Measurements from ENCODE around the gene GAMT.
A peak's percentile ranks its signal among the peaks of the same experiment; 100 is the strongest.

The GAMT gene

GRCh38 chr19:1389033-1389940, 12.1 kb downstream of the GAMT start:
- Mint-ChIP-seq H3K27ac (peak overlapping the region in 1 of 2 donors; percentile 42), H3K4me3 (no peak overlapping the region), H3K4me1 (peaks cover 27% of the 10 kb centered on the region), H3K9me3 (no peaks in the 10 kb centered on the region), H3K27me3 (no peaks in the 10 kb centered on the region)
- ATAC-seq: no peak
- DNase-seq: no peak

- ATAC-seq (no peak), DNase-seq (no peak)
- peak overlapping the region in 1 of 2 donors; percentile 42 for H3K27ac Mint-ChIP-seq
- peaks cover 0 to under 1% of the 10 kb centered on the region in 2 donors for H3K9me3 Mint-ChIP-seq
- H3K4me3 Mint-ChIP-seq: no peak overlapping the region
- H3K4me1 Mint-ChIP-seq: peaks cover 30% of the 10 kb centered on the region
- H3K27me3 Mint-ChIP-seq: peaks cover under 1% of the 10 kb centered on the region
Measured at GRCh38 chr19:1388637-1389026, 12.7 kb downstream of the GAMT start.

- H3K27me3 Mint-ChIP-seq: peaks cover 7% of the 10 kb centered on the region
- peaks cover 37% of the 10 kb centered on the region for H3K4me1 Mint-ChIP-seq
- no peak for DNase-seq
- H3K4me3 Mint-ChIP-seq: no peak overlapping the region
- H3K9me3 Mint-ChIP-seq: peaks cover 0 to 7% of the 10 kb centered on the region in 2 donors
- no peak overlapping the region for H3K27ac Mint-ChIP-seq
- ATAC-seq: no peak
Measured at GRCh38 chr19:1387684-1388636, 13.4 kb downstream of the GAMT start.

DNA sequence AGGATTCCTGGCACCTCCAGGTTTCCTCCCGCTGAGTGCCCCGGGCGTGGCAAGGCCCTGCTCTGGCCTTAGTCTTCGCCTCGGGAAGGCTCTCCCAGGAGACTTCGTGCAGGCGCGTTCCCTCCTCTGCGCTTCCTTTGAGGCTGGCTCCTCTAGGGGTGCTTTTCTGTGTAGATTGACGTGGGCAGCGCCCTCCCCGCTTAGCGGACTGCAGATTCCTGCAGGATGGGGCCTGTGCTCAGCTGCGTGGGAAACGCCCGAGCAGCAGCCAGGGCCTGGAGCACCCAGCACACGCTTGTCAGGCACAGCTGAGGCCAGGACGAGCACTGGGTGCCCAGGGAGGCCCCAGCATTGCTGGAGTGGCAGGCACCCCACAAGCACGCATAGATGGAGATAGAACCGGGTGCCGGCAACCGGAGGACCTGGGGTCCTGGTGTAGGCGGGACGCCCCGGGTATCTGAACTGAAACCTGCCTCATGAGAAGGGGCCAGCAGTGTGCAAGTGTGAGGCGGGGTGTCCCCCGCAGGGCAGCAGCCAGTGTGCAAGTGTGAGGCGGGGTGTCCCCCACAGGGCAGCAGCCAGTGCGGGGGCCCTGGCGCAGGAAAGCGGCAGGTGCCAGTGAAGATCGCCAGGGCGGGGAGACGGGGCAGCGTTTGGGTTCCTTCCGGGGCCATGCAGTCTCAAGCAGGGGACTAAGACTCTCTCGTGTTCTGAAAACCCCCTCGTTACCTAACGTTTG, 14.2 kb downstream of the GAMT start:
- peak overlapping the region in 1 of 2 donors; percentile 27 for H3K27ac Mint-ChIP-seq
- H3K4me1 Mint-ChIP-seq: peaks cover 41% of the 10 kb centered on the region
- DNase-seq (no peak), ATAC-seq (no peak)
- H3K9me3 Mint-ChIP-seq: peaks cover 0 to 7% of the 10 kb centered on the region in 2 donors
- peaks cover 8% of the 10 kb centered on the region for H3K27me3 Mint-ChIP-seq
- no peak overlapping the region for H3K4me3 Mint-ChIP-seq

GRCh38 chr19:1385816-1386215, 15.5 kb downstream of the GAMT start:
- Mint-ChIP-seq H3K27me3 (peaks cover 8% of the 10 kb centered on the region), H3K27ac (peak overlapping the region in 1 of 2 donors; percentile 25), H3K4me1 (peaks cover 41% of the 10 kb centered on the region), H3K4me3 (peak overlapping the region in 1 of 2 donors; percentile 42), H3K9me3 (peaks cover 0 to 7% of the 10 kb centered on the region in 2 donors)
- DNase-seq (no peak), ATAC-seq (no peak)

GRCh38 chr19:1384478-1385110, 16.7 kb downstream of the GAMT start:
- ATAC-seq: no peak

GRCh38 chr19:1384085-1384462, 17.3 kb downstream of the GAMT start:
- DNase-seq (no peak), ATAC-seq (peak; percentile 19)
- peak overlapping the region; percentile 93 to 95 for H3K4me3 Mint-ChIP-seq
- peaks cover 41% of the 10 kb centered on the region for H3K4me1 Mint-ChIP-seq
- peaks cover 0 to 7% of the 10 kb centered on the region in 2 donors for H3K9me3 Mint-ChIP-seq
- H3K27me3 Mint-ChIP-seq: peaks cover 8% of the 10 kb centered on the region
- peak overlapping the region; percentile 74 to 80 for H3K27ac Mint-ChIP-seq

More at GRCh38 chr19:1384478-1385110, 16.7 kb downstream of the GAMT start:
- H3K27ac Mint-ChIP-seq: peak overlapping the region; percentile 74 to 80
- no peak for DNase-seq
- H3K4me1 Mint-ChIP-seq: peaks cover 41% of the 10 kb centered on the region
- peaks cover 0 to 7% of the 10 kb centered on the region in 2 donors for H3K9me3 Mint-ChIP-seq
- H3K27me3 Mint-ChIP-seq: peaks cover 8% of the 10 kb centered on the region
- peak overlapping the region; percentile 93 to 95 for H3K4me3 Mint-ChIP-seq

DNA sequence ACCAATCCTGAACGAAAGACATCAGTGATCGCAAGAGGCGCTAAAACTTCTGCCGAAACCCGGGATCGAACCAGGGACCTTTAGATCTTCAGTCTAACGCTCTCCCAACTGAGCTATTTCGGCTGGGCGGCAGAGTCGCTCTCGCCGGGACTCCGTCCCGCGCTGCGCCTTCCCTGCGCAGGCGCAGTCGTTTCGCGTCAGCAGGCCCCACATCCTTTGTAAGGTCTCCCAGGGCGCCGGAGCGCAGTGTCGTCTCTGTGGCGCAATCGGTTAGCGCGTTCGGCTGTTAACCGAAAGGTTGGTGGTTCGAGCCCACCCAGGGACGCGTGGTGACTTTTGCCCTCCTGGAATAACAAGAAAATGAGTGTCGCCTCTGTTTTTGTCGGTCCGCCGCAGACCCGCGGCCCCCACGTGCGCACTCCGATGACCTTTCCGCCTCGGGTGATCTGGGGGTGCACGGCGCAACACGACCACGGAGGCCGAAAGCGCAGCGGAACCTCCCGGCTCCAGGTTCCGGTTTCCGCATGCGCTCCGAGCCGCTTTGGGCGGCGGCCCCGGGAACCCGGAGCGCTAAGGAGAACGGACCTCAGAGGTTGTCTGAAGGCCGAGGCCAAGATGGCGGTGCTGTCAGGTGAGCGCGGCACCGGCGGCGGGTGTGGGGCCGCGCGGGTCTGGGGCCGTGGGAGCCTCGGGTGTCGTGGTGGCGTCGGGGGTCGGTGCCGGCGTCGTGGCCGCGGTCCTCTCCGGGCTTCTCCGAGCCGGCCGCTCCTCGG, 17.8 kb downstream of the GAMT start, which contains the start of gene NDUFS7:
NDUFS7 (plus strand) TSS at position 596 of the 773 bp plus-strand sequence; CDS start at position 616, 20 bp downstream.
- Mint-ChIP-seq H3K27ac (peak within 1 kb of the TSS; percentile 98 to 100), H3K9me3 (peaks cover 0 to 7% of the 10 kb centered on the region in 2 donors), H3K4me1 (peaks cover 41% of the 10 kb centered on the region), H3K4me3 (peak within 1 kb of the TSS; percentile 93 to 95), H3K27me3 (peaks cover 8% of the 10 kb centered on the region)
- ATAC-seq: peak; percentile 90
- DNase-seq: peak; percentile 95 to 97

DNA sequence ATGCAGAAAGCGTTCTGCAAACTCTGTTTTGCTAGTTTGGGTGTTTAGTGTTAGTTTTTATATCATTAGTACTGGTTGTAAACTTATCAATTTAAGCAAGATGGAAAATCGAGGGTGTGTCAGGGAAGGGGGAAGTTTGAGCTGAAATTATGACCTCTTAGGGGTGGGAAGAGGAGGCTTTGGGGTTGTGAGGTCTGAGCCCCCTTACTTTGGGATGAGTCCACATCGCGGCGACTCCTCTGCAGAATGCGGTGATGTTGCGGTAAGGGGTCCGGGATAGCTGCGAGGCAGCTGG, 18.4 kb downstream of the GAMT start:
- H3K27ac Mint-ChIP-seq: peak overlapping the region; percentile 91 to 100

GRCh38 chr19:1382250-1382649, 19.1 kb downstream of the GAMT start:
- Mint-ChIP-seq H3K4me1 (peaks cover 40% of the 10 kb centered on the region), H3K27ac (peak overlapping the region in 1 of 2 donors; percentile 100), H3K4me3 (no peak overlapping the region), H3K27me3 (peaks cover 8% of the 10 kb centered on the region), H3K9me3 (peaks cover 0 to 7% of the 10 kb centered on the region in 2 donors)
- DNase-seq (no peak), ATAC-seq (no peak)

More for the DNA sequence above, 18.4 kb downstream of the GAMT start:
- peaks cover 8% of the 10 kb centered on the region for H3K27me3 Mint-ChIP-seq
- peaks cover 41% of the 10 kb centered on the region for H3K4me1 Mint-ChIP-seq
- peaks cover 0 to 7% of the 10 kb centered on the region in 2 donors for H3K9me3 Mint-ChIP-seq
- H3K4me3 Mint-ChIP-seq: peak overlapping the region; percentile 93 to 95
- DNase-seq (no peak), ATAC-seq (no peak)

GRCh38 chr19:1379961-1380489, 21.3 kb downstream of the GAMT start:
- no peak overlapping the region for H3K4me3 Mint-ChIP-seq
- no peak overlapping the region for H3K27ac Mint-ChIP-seq
- peaks cover 0 to 7% of the 10 kb centered on the region in 2 donors for H3K9me3 Mint-ChIP-seq

DNA sequence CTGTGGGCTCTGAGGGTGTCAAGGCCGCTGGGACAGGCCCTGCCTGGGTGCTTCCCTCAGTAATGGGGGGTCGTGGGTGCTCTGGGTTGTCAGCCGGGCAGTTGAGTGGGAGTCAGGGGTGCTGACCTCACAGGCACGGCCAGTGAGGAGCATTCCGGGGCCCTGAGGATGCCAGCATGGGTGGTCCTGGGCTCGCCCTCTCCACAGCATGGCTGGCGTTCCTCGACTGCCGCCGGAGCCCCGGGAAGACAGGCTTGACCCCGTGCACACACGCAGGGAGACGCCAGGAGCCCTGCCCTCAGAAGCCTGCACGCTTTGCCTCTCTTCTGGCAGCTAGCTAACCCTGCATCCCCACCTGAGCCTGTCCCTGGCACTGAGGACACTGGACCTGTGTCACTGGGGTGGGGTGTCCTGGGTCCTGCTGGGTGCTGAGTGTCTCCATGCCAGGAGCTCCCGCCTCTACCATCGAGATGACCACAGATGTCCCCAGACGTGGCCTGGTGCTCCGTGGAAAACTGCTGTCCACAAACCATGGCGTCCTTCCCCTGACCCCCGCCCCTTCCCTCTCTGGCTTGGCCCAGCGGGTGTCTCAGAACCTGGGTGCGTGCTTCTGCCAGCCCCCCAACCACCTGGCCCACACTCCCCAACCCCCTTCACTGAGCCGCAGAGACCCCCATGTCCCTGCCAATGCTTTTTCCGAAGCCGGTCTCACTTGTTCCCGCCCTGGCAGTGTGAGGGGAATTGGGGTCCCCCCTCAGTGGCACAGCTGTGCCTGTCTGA, 22.0 kb downstream of the GAMT start:
- Mint-ChIP-seq H3K4me3 (no peak overlapping the region), H3K4me1 (peaks cover 14% of the 10 kb centered on the region), H3K9me3 (peaks cover 0 to 7% of the 10 kb centered on the region in 2 donors), H3K27me3 (peaks cover 8% of the 10 kb centered on the region), H3K27ac (no peak overlapping the region)
- DNase-seq: no peak
- no peak for ATAC-seq

More at GRCh38 chr19:1379961-1380489, 21.3 kb downstream of the GAMT start:
- peaks cover 21% of the 10 kb centered on the region for H3K4me1 Mint-ChIP-seq
- no peak for DNase-seq
- ATAC-seq: no peak
- H3K27me3 Mint-ChIP-seq: peaks cover 8% of the 10 kb centered on the region
